Erythroblast (primary cell): ENCODE measurements around the gene HTR1E.

Experiments
- GATA1 ChIP-seq: IDR thresholded peaks from 2 replicates; pipeline ENCODE4 v1.6.1; 2011; ENCODE audit warnings: low read depth, mild to moderate bottlenecking, control low read depth, low read length, moderate library complexity
- POLR2A ChIP-seq: IDR thresholded peaks from 2 replicates; pipeline ENCODE4 v1.6.1; 2011; ENCODE audit warnings: mild to moderate bottlenecking, low read length

- TF ChIP-seq POLR2A = no peak
- TF ChIP-seq GATA1 = no peak
Measured at GRCh38 chr6:86961455-86962200, 24.3 kb downstream of the HTR1E start.
